Activated CD4-positive, alpha-beta T cell treated with anti-CD3 and anti-CD28 coated beads for 36 hours (primary cell): ENCODE data around the gene SLC47A1. TPM values are rescaled to one million over a fixed set of nuclear protein-coding genes. Genes with fewer than 3 reads are reported as not detected.

Source experiments
- ATAC-seq: fragments of 200-7000 bp; cut with Tn5 transposase; one replicate; pipeline ENCODE4 v1.10.0; 2021; ENCODE audit warnings: mild to moderate bottlenecking, moderate library complexity
- CTCF ChIA-PET: fragments of 350-600 bp; sonication (Branson Sonifier 250); formaldehyde crosslinking; loops from one replicate; lab custom pipeline; 2021; ENCODE audit warnings: antibody characterized with exemption; lab: Charles Lee
- POLR2A ChIA-PET: fragments of 350-600 bp; sonication (Branson Sonifier 250); formaldehyde crosslinking; loops from one replicate; lab custom pipeline; 2021; ENCODE audit warnings: antibody characterized with exemption, inconsistent platforms; lab: Charles Lee
- DNase-seq: peaks from one replicate; pipeline ENCODE4 v3.0.0-alpha.2; 2020
- H3K27ac Mint-ChIP-seq: one replicate; pipeline ENCODE4 v1.8.0; 2021; ENCODE audit warnings: mixed read lengths
- H3K27me3 Mint-ChIP-seq: one replicate; pipeline ENCODE4 v1.8.0; 2021; ENCODE audit warnings: mixed read lengths
- H3K36me3 Mint-ChIP-seq: one replicate; pipeline ENCODE4 v1.8.0; 2021; ENCODE audit warnings: low read depth, mixed read lengths
- H3K4me1 Mint-ChIP-seq: one replicate; pipeline ENCODE4 v1.8.0; 2021; ENCODE audit warnings: mixed read lengths
- H3K4me3 Mint-ChIP-seq: one replicate; pipeline ENCODE4 v1.8.0; 2021; ENCODE audit warnings: mild to moderate bottlenecking, moderate library complexity, mixed read lengths
- H3K9me3 Mint-ChIP-seq: one replicate; pipeline ENCODE4 v1.8.0; 2021; ENCODE audit warnings: low read depth, mixed read lengths
- intact Hi-C, 2 experiments: fragments of 100-400 bp; cut with DNase I in 1 of 2; cut with micrococcal nuclease in 1 of 2; formaldehyde crosslinking; loops; one replicate each; pipeline versions ENCODE4 v1.14.2 to v1.15.1; 2022 to 2024; cut with DNase I, micrococcal nuclease
- total RNA-seq, 2 experiments: library from RNA; stranded (reverse); gene quantifications; one replicate each; pipeline ENCODE4 v1.2.3, GENCODE V29; 2021

Gene SLC47A1
- total RNA-seq, 2 experiments from 2014 or later = 0.25 TPM; not detected in 1

DNA sequence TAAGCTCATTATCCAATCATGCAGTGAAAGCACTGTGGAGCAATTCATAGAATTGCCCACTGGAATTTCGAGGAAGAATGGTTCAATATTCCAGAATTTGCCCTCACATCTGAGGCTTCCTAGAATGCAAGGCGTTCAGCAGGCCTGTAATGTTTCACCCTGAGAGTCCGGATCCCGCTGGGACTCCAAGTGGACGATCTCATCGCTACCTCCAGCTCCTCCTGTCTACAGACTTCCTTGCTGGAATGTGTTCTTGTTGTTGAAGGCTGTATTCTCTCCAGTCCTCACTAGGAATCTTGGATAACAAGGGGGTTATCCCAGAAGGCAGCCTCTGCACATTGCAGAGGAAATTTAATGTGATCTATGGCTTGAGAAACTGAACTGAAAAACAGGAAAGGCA is 7.8 kb downstream of the SLC47A1 start:
- ATAC-seq = no peak
- intact Hi-C loops = no loop called here
- Mint-ChIP-seq H3K4me1 (no peaks in the 10 kb centered on the region), H3K4me3 (no peak overlapping the region), H3K36me3 (no peaks in the 10 kb centered on the region), H3K27ac (no peak overlapping the region), H3K9me3 (no peaks in the 10 kb centered on the region), H3K27me3 (peaks cover 15% of the 10 kb centered on the region)
- ChIA-PET POLR2A (no interaction called here), CTCF (interaction anchor here (0.7 to 1.3 kb wide), 2 partner anchors 222 to 1476 kb away, joined by 4 read pairs; no protein-coding TSS in a partner anchor)
- no peak for DNase-seq

DNA sequence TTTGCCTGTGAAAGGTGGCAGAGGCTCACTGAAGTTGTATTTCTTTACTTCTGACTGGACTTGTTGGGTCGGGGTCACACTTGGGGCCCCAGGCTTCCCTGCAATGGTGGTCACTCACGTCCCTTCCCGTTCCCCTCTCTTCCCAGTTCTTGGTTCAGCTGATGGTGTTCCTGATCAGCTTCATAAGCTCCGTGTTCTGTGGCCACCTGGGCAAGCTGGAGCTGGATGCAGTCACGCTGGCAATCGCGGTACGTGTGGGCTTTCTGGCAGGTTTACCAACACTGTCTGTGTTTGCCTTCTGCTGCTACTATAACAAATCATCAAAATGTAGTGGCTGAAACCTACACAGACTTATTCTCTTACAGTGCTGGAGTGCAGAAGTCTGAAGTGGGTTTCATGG is 8.6 kb downstream of the SLC47A1 start:
- POLR2A ChIA-PET = no interaction called here
- ATAC-seq (no peak), DNase-seq (no peak)
- intact Hi-C loops = no loop called here
- peaks cover 8% of the 10 kb centered on the region for H3K27me3 Mint-ChIP-seq
- H3K9me3 Mint-ChIP-seq = no peaks in the 10 kb centered on the region
- no peak overlapping the region for H3K4me3 Mint-ChIP-seq
- no peaks in the 10 kb centered on the region for H3K36me3 Mint-ChIP-seq
- CTCF ChIA-PET = interaction anchor here (0.5 to 1.3 kb wide), 2 partner anchors 90 to 221 kb away, joined by 3 to 4 read pairs; no protein-coding TSS in a partner anchor
- H3K27ac Mint-ChIP-seq = no peak overlapping the region
- no peaks in the 10 kb centered on the region for H3K4me1 Mint-ChIP-seq

DNA sequence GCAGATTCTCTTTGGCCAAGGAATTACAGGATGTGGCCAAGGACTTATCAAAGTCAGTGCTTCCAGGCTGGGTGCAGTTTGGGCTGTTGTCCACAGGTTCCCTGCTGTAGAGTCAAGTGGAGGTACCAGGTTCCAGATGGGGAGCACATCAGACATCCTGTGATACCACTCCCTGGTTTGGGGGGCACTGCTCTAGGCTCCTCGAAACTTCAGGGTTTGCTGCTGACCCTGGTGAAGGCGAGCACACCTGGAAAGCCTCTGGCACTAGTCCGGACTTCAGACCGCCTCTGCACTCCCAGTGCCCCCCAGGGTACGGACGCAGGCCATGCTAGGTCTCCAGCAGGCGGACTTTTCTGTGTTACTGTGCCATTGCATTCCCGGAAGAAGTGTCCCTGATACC is 10.7 kb downstream of the SLC47A1 start:
- H3K4me1 Mint-ChIP-seq = no peaks in the 10 kb centered on the region
- ChIA-PET CTCF (no interaction called here), POLR2A (no interaction called here)
- ATAC-seq = no peak
- no peaks in the 10 kb centered on the region for H3K9me3 Mint-ChIP-seq
- no peak overlapping the region for H3K4me3 Mint-ChIP-seq
- intact Hi-C loops = no loop called here
- DNase-seq = no peak
- no peak overlapping the region for H3K27ac Mint-ChIP-seq
- H3K27me3 Mint-ChIP-seq = no peaks in the 10 kb centered on the region
- no peaks in the 10 kb centered on the region for H3K36me3 Mint-ChIP-seq

DNA sequence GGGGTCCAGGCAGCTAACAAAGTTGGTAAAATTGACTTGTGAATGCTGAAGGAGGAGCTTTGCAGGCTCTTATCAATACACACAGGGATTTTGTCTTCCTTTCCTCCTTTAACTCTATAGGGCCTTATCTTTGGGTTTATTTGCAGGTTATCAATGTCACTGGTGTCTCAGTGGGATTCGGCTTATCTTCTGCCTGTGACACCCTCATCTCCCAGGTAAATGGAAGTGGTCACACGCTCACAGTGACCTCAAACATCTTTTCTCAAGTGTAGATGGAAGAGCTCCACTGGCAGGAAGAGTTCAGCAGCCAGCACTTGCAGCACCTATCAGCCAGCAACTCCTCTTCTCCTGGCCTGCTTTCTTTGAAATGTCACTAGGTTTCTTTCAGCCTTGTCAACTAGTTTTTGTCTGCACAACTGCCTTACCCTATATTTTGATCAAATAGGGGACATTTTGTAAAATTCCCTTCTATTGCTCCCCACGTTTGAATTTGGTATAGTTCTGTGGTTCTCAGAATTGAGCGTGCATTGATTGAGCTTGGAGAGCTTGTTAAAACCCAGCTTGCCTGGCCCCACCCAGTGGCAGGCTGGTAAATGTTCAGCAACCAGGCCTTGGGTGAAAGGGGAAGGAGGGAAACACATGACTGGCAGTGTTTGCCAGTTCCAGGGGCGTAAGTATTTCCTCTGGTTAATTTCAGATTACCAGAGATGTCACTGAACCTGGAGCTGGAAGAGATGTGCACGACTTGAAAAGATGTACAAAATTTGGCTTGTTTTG is 12.8 kb downstream of the SLC47A1 start:
- ChIA-PET CTCF (interaction anchor here (0.7 to 1.2 kb wide), 4 partner anchors 33 to 216 kb away, joined by 3 to 8 read pairs (median 3); no protein-coding TSS in a partner anchor), POLR2A (interaction anchor here (0.6 kb wide), 1 partner anchor 13 kb away, joined by 3 read pairs; the partner anchor contains the start of gene SLC47A1)
- ATAC-seq (no peak), DNase-seq (peak; percentile 22)
- Mint-ChIP-seq H3K36me3 (no peaks in the 10 kb centered on the region), H3K27ac (no peak overlapping the region), H3K9me3 (no peaks in the 10 kb centered on the region), H3K4me1 (no peaks in the 10 kb centered on the region), H3K27me3 (no peaks in the 10 kb centered on the region), H3K4me3 (no peak overlapping the region)
- intact Hi-C loops = no loop called here

DNA sequence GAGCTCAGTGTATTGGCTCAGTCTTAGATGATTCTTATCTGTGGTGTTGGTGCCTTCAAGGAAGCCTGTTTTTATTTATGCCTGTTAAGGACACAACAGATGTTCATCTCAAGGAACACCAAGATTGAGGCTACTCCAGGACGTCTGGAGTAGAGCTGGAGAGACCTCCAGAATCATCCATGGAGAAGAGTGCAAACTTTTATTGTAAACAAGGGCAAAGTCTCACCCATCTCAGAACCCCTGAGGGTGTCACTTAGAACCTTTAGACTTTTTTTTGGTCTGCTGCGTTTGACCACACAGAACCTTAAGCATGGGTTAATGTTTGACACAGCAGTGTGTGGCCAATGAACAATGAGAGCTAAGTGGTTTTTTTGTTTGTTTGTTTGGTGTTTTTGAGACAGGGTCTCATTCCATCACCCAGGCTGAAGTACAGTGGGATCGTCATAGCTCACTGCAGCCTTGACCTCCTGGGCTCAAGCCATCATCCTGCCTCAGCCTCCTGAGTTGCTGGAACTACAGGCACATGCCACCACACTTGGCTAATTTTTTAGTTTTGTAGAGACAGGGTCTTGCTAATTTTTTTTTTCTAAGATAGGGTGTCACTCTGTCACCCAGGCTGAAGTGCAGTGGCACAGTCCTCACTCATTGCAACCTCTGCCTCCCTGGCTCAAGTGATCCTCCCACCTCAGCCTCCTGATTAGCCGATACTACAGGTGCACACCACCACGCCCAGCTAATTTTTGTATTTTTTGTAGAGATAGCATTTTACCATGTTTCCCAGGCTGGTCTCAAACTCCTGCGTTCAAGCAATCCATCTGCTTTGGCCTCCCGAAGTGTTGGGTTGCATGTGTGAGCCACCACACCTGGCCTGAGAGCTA is 16.3 kb downstream of the SLC47A1 start:
- H3K27me3 Mint-ChIP-seq = peaks cover 2% of the 10 kb centered on the region
- no peak for DNase-seq
- POLR2A ChIA-PET = no interaction called here
- H3K4me1 Mint-ChIP-seq = no peaks in the 10 kb centered on the region
- no peak for ATAC-seq
- intact Hi-C loops = no loop called here
- no peak overlapping the region for H3K27ac Mint-ChIP-seq
- no peaks in the 10 kb centered on the region for H3K9me3 Mint-ChIP-seq
- CTCF ChIA-PET = interaction anchor here (0.5 to 1.1 kb wide), 3 partner anchors 12 to 37 kb away, joined by 3 to 4 read pairs (median 3); no protein-coding TSS in a partner anchor
- H3K4me3 Mint-ChIP-seq = no peak overlapping the region
- no peaks in the 10 kb centered on the region for H3K36me3 Mint-ChIP-seq

DNA sequence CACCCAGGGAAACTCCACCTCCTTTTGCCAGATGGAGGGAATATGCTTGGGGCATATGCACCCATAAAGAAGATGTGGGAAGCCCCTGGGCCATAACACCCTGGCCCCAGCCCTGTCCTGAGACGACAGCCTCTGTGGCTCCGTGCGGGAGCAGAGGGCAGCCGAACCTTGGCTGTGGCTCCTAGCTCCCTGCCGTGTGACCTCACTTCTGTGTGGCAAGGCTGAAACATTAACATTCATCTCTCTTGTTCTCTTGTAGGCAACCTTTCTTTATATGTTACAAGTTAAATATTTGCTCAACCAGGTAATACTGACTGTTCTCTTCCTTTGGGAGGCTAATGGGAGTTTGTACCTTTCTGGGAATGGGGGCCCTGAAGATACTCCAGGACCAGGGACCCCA is 17.5 kb downstream of the SLC47A1 start:
- Mint-ChIP-seq H3K9me3 (no peaks in the 10 kb centered on the region), H3K36me3 (no peaks in the 10 kb centered on the region), H3K27ac (no peak overlapping the region), H3K27me3 (peaks cover 2% of the 10 kb centered on the region), H3K4me1 (no peaks in the 10 kb centered on the region), H3K4me3 (no peak overlapping the region)
- intact Hi-C loops = no loop called here
- ChIA-PET CTCF (no interaction called here), POLR2A (no interaction called here)
- DNase-seq (no peak), ATAC-seq (no peak)

DNA sequence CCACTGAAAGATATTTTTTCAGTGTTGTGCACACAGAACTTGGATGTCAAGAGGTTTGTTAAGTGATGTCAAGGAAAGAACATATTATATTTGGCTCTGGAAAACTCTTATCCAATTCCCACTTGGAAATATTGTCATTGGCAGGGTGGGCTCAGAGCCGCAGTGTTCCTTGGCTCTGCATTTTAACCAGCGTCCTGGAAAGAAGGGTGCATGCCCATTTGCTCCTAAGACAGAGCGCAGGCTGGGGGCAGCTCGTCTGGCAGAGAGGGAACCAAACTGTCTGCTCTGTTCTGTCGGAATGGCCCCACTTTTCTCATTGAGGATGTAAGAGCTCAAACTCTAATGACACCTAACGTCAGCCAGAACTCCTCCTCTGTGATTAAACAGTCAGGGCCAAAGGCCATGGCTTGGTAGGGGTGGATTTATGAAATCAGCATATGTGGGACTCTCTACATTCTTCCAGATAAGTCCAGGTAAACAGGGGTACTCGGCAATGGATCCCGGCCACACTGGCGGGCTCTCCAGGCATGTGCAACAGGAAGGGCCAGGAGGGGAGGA is 18.0 kb downstream of the SLC47A1 start:
- Mint-ChIP-seq H3K36me3 (no peaks in the 10 kb centered on the region), H3K4me3 (no peak overlapping the region), H3K27ac (no peak overlapping the region), H3K9me3 (no peaks in the 10 kb centered on the region), H3K27me3 (peaks cover 2% of the 10 kb centered on the region), H3K4me1 (no peaks in the 10 kb centered on the region)
- ChIA-PET CTCF (no interaction called here), POLR2A (no interaction called here)
- ATAC-seq (no peak), DNase-seq (no peak)
- intact Hi-C loops = no loop called here

DNA sequence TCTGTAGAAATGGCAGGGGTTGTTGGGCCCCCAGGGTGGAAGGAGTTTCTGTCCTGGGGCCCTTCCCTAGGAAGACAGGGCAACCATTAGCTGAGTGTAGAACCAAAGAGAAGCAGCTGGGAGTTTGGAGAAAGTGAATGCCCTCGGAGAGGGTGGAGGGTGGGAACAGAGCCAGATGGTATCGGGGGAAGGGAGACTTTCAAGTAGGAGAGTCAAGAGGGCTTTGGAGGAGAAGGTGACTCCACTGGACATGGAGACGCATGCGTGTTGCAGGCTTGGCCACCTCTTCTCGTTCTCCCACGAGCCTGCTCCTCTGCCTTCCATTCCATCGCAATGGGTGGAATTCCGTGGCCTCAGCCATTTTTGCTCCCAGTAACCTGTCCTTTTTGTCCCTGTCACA is 19.4 kb downstream of the SLC47A1 start:
- ATAC-seq (no peak), DNase-seq (no peak)
- H3K27ac Mint-ChIP-seq = no peak overlapping the region
- POLR2A ChIA-PET = no interaction called here
- H3K27me3 Mint-ChIP-seq = peaks cover 5% of the 10 kb centered on the region
- H3K4me3 Mint-ChIP-seq = no peak overlapping the region
- H3K36me3 Mint-ChIP-seq = no peaks in the 10 kb centered on the region
- intact Hi-C loops = no loop called here
- CTCF ChIA-PET = no interaction called here
- H3K4me1 Mint-ChIP-seq = no peaks in the 10 kb centered on the region
- H3K9me3 Mint-ChIP-seq = no peaks in the 10 kb centered on the region

DNA sequence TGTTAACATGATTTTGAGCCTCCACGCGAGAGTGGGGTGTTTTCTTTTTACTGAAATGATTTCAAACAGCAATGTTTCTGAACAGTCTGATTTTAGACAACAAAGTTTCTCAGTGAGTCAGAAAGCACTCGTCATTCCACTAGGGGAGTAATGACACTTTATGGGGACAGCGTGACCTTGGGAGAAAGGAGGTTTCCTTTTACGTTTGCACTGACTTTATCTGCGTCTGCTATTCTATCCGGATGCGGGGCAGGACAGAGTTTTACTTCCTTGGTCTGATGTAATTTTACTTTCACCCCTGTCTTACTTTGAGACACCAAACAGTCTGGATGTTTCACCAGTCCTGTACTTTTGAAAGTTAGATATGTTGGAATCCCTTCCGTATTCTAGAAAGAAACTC is 20.7 kb downstream of the SLC47A1 start:
- ChIA-PET CTCF (no interaction called here), POLR2A (no interaction called here)
- no peak overlapping the region for H3K27ac Mint-ChIP-seq
- H3K4me3 Mint-ChIP-seq = no peak overlapping the region
- ATAC-seq = no peak
- peaks cover 6% of the 10 kb centered on the region for H3K27me3 Mint-ChIP-seq
- H3K4me1 Mint-ChIP-seq = no peaks in the 10 kb centered on the region
- no peaks in the 10 kb centered on the region for H3K36me3 Mint-ChIP-seq
- H3K9me3 Mint-ChIP-seq = no peaks in the 10 kb centered on the region
- DNase-seq = no peak
- intact Hi-C loops = no loop called here

DNA sequence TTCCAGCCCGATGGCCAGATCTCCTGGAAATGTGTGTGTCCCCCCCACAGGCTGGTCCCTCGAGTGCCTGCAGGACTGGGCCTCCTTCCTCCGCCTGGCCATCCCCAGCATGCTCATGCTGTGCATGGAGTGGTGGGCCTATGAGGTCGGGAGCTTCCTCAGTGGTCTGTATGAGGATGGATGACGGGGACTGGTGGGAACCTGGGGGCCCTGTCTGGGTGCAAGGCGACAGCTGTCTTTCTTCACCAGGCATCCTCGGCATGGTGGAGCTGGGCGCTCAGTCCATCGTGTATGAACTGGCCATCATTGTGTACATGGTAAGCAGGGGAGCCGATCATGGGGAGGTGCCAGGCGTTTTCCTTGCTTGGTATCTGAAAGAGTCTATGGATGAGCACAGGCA is 22.1 kb downstream of the SLC47A1 start:
- DNase-seq (no peak), ATAC-seq (no peak)
- no peaks in the 10 kb centered on the region for H3K9me3 Mint-ChIP-seq
- no peaks in the 10 kb centered on the region for H3K36me3 Mint-ChIP-seq
- no peak overlapping the region for H3K4me3 Mint-ChIP-seq
- POLR2A ChIA-PET = no interaction called here
- intact Hi-C loops = no loop called here
- peaks cover 6% of the 10 kb centered on the region for H3K27me3 Mint-ChIP-seq
- H3K4me1 Mint-ChIP-seq = no peaks in the 10 kb centered on the region
- no peak overlapping the region for H3K27ac Mint-ChIP-seq
- CTCF ChIA-PET = no interaction called here

DNA sequence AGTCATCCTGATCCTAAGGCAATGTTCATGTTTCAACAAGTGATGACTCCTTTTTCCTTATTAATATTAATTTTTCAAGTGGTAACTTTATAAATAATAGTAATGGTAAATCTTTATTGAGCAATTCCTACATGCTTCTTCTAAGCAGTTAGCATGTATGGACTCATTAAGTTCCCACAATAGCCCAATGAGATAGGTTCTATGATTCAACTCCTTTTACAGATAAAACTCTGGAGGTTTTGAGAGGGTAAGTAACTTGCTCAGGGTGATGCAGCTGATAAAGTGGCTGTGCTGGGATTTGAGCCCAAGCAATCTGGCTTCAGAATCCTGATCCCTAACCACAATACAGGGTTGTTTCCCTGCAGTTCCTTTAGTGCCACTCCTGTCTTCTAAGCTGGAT is 25.3 kb downstream of the SLC47A1 start:
- Mint-ChIP-seq H3K4me1 (no peaks in the 10 kb centered on the region), H3K27me3 (peaks cover 9% of the 10 kb centered on the region), H3K36me3 (no peaks in the 10 kb centered on the region), H3K4me3 (no peak overlapping the region), H3K27ac (no peak overlapping the region), H3K9me3 (no peaks in the 10 kb centered on the region)
- CTCF ChIA-PET = interaction anchor here (0.6 to 1.0 kb wide), 2 partner anchors 102 to 280 kb away, joined by 3 to 6 read pairs; no protein-coding TSS in a partner anchor
- intact Hi-C loops = no loop called here
- ATAC-seq (no peak), DNase-seq (no peak)
- POLR2A ChIA-PET = no interaction called here
